ENCODE measurements around the gene WDR38. TPM values are rescaled to one million over a fixed set of nuclear protein-coding genes. Genes with fewer than 3 reads are reported as not detected.

WDR38 gene
- total and polyA plus RNA-seq, 8 donors: 1.3 to 8.3 (median 3.6) TPM; not detected in 1

DNA sequence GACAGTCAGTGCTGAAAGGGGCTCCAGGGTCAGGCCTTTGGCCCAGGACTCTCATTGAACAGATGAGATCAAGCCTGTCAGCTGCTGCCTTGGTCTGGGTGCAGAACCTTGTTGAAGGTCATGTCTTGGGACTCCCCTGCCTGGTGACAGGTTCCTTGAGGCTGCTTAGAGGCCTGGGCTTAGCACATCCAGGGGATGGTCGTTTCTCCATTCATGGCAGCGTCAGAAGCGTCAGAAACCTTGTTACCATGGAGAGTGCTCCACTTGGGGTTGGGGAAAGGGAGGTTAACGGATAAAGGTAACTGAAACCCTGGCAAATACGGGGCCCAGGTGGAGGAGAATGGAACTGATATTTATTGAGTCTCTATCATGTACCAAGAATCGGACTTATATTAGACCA lies 17.5 kb downstream of the WDR38 start:
- Histone ChIP-seq H3K36me3 (peaks cover 0 to 26% of the 10 kb centered on the region in 2 donors), H3K4me1 (peaks cover 33 to 61% of the 10 kb centered on the region in 2 donors), H3K4me3 (peak overlapping the region; percentile 88 to 100), H3K27ac (peak overlapping the region; percentile 88 to 92), H3K27me3 (no peaks in the 10 kb centered on the region), H3K9me3 (no peaks in the 10 kb centered on the region)
- ATAC-seq (no peak), DNase-seq (no peak)
- TF ChIP-seq, protein P1, sequence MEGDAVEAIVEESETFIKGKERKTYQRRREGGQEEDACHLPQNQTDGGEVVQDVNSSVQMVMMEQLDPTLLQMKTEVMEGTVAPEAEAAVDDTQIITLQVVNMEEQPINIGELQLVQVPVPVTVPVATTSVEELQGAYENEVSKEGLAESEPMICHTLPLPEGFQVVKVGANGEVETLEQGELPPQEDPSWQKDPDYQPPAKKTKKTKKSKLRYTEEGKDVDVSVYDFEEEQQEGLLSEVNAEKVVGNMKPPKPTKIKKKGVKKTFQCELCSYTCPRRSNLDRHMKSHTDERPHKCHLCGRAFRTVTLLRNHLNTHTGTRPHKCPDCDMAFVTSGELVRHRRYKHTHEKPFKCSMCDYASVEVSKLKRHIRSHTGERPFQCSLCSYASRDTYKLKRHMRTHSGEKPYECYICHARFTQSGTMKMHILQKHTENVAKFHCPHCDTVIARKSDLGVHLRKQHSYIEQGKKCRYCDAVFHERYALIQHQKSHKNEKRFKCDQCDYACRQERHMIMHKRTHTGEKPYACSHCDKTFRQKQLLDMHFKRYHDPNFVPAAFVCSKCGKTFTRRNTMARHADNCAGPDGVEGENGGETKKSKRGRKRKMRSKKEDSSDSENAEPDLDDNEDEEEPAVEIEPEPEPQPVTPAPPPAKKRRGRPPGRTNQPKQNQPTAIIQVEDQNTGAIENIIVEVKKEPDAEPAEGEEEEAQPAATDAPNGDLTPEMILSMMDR (IDR thresholded peaks at IDR 0.05): no peak
- intact Hi-C loops (cut with DNase I): no loop called here

GRCh38 chr9:124871156-124871561 lies 17.9 kb downstream of the WDR38 start:
- peaks cover 0 to 31% of the 10 kb centered on the region in 2 donors for H3K36me3 ChIP-seq
- DNase-seq (no peak), ATAC-seq (no peak)
- H3K4me3 ChIP-seq: peak overlapping the region in 1 of 2 donors; percentile 100
- intact Hi-C loops (cut with DNase I): no loop called here
- TF ChIP-seq, protein P1 (IDR thresholded peaks at IDR 0.05): no peak
- H3K4me1 ChIP-seq: peaks cover 33 to 61% of the 10 kb centered on the region in 2 donors
- peak overlapping the region in 1 of 2 donors; percentile 92 for H3K27ac ChIP-seq
- no peaks in the 10 kb centered on the region for H3K9me3 ChIP-seq
- H3K27me3 ChIP-seq: no peaks in the 10 kb centered on the region

DNA sequence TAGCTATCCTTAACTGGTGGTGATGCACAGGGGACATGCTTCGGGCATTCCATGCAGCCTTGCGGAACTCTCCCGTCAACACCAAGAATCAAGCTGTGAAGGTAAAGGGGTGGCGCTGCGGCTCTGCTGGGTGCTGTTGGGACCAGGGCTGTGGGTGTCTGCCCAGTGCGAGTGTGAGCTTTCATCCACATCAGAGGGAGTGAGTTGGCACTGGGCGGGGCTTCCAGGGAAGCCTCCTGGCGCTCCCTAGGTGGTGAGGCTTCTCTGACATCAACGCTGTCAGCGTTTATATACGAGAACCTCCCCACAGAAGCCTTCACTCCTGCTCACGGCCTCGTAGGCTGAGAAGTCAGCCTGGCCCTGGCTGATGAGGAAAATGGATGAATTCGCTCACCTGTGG lies 20.4 kb downstream of the WDR38 start:
- DNase-seq (peak in 1 of 4 donors; percentile 47), ATAC-seq (no peak)
- Histone ChIP-seq H3K4me3 (peak overlapping the region in 1 of 2 donors; percentile 6), H3K27me3 (no peaks in the 10 kb centered on the region), H3K36me3 (peaks cover 0 to 56% of the 10 kb centered on the region in 2 donors), H3K4me1 (peaks cover 26 to 51% of the 10 kb centered on the region in 2 donors), H3K27ac (no peak overlapping the region), H3K9me3 (no peaks in the 10 kb centered on the region)
- intact Hi-C loops (cut with DNase I): no loop called here
- TF ChIP-seq, protein P1 (IDR thresholded peaks at IDR 0.05): no peak

DNA sequence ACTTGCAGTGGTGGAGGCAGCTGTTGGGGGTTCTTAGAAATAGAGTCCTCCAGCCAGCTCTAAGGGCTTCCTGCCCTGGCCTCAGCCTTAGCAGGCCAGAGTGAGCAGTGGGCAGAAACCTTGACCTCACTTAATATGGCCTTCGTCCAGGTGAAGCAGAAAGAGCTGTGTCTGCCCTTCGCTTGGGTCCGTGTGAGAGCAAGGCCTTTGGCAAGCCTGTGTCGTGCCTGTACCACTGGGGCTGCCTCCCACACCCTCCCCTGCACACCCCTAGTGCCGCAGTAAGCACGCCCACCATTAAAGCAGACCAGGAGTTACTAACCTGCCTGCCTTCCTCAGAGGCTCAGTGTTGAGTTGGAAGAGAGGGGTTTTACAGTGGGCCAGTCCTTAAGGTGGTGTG lies 22.2 kb downstream of the WDR38 start:
- intact Hi-C loops (cut with DNase I): no loop called here
- peaks cover 21 to 43% of the 10 kb centered on the region in 2 donors for H3K4me1 ChIP-seq
- TF ChIP-seq, protein P1 (IDR thresholded peaks at IDR 0.05): no peak
- DNase-seq (peak in 1 of 4 donors; percentile 27), ATAC-seq (no peak)
- no peak overlapping the region for H3K4me3 ChIP-seq
- H3K27ac ChIP-seq: no peak overlapping the region
- no peaks in the 10 kb centered on the region for H3K9me3 ChIP-seq
- no peaks in the 10 kb centered on the region for H3K27me3 ChIP-seq
- peaks cover 0 to 74% of the 10 kb centered on the region in 2 donors for H3K36me3 ChIP-seq

- TF ChIP-seq, protein P1 (IDR thresholded peaks at IDR 0.05): no peak
- Histone ChIP-seq H3K9me3 (no peaks in the 10 kb centered on the region), H3K27ac (no peak overlapping the region), H3K4me3 (no peak overlapping the region), H3K27me3 (no peaks in the 10 kb centered on the region), H3K4me1 (peaks cover 11 to 26% of the 10 kb centered on the region in 2 donors), H3K36me3 (peaks cover 0 to 91% of the 10 kb centered on the region in 2 donors)
- DNase-seq (peak in 1 of 4 donors; percentile 59), ATAC-seq (no peak)
- intact Hi-C loops (cut with DNase I): no loop called here
Observed at GRCh38 chr9:124877021-124877782, 23.9 kb downstream of the WDR38 start.
